Measurements from ENCODE around the gene LGR6. TPM values are rescaled to one million over a fixed set of nuclear protein-coding genes. Genes with fewer than 3 reads are reported as not detected.
A peak's percentile ranks its signal among the peaks of the same experiment; 100 is the strongest.

The LGR6 gene
- total RNA-seq, 4 donors from 2014 or later, result 0.53 to 3.3 (median 2.3) TPM

- TF ChIP-seq CTCF (IDR thresholded peaks at IDR 0.05) (no peak), POLR2A (IDR thresholded peaks at IDR 0.05) (no peak)
- Histone ChIP-seq H3K4me1 (peaks cover 0 to 20% (median 4%) of the 10 kb centered on the region in 4 donors), H3K4me3 (no peak overlapping the region), H3K27me3 (no peaks in the 10 kb centered on the region), H3K36me3 (no peaks in the 10 kb centered on the region), H3K27ac (no peak overlapping the region), H3K9me3 (no peaks in the 10 kb centered on the region)
- DNase-seq, result peak in 1 of 3 donors; percentile 34
Measured at GRCh38 chr1:202168861-202169260, 24.7 kb upstream of the LGR6 start.

GRCh38 chr1:202170726-202171125, 22.9 kb upstream of the LGR6 start:
- Histone ChIP-seq H3K36me3 (no peaks in the 10 kb centered on the region), H3K27ac (no peak overlapping the region), H3K27me3 (no peaks in the 10 kb centered on the region), H3K4me1 (peaks cover 0 to 3% (median 0%) of the 10 kb centered on the region in 4 donors), H3K4me3 (no peak overlapping the region), H3K9me3 (no peaks in the 10 kb centered on the region)
- TF ChIP-seq POLR2A (IDR thresholded peaks at IDR 0.05) (no peak), CTCF (IDR thresholded peaks at IDR 0.05) (no peak)
- no peak for DNase-seq

GRCh38 chr1:202171292-202172014, 22.1 kb upstream of the LGR6 start:
- Histone ChIP-seq H3K27me3 (no peaks in the 10 kb centered on the region), H3K4me3 (no peak overlapping the region), H3K9me3 (no peaks in the 10 kb centered on the region), H3K4me1 (no peaks in the 10 kb centered on the region), H3K36me3 (no peaks in the 10 kb centered on the region), H3K27ac (no peak overlapping the region)
- DNase-seq, result no peak
- TF ChIP-seq POLR2A (IDR thresholded peaks at IDR 0.05) (no peak), CTCF (IDR thresholded peaks at IDR 0.05) (no peak)

GRCh38 chr1:202172015-202172355, 21.6 kb upstream of the LGR6 start:
- Histone ChIP-seq H3K36me3 (no peaks in the 10 kb centered on the region), H3K4me3 (no peak overlapping the region), H3K27me3 (no peaks in the 10 kb centered on the region), H3K9me3 (no peaks in the 10 kb centered on the region), H3K4me1 (no peaks in the 10 kb centered on the region), H3K27ac (no peak overlapping the region)
- no peak for DNase-seq
- no peak for TF ChIP-seq CTCF (IDR thresholded peaks at IDR 0.05)
- TF ChIP-seq POLR2A (IDR thresholded peaks at IDR 0.05), result no peak

- Histone ChIP-seq H3K27me3 (no peaks in the 10 kb centered on the region), H3K9me3 (no peaks in the 10 kb centered on the region), H3K4me1 (no peaks in the 10 kb centered on the region), H3K27ac (no peak overlapping the region), H3K36me3 (no peaks in the 10 kb centered on the region), H3K4me3 (no peak overlapping the region)
- DNase-seq, result no peak
- no peak for TF ChIP-seq POLR2A (IDR thresholded peaks at IDR 0.05)
- no peak for TF ChIP-seq CTCF (IDR thresholded peaks at IDR 0.05)
Measured at GRCh38 chr1:202173993-202174392, 19.6 kb upstream of the LGR6 start.

Data from Peyer's patch (tissue), 4 donors.